ENCODE data around the gene CTLA4. TPM values are rescaled to one million over a fixed set of nuclear protein-coding genes. Genes with fewer than 3 reads are reported as not detected.

Gene CTLA4
- total RNA-seq, 2 experiments from 2014 or later = not detected

DNA sequence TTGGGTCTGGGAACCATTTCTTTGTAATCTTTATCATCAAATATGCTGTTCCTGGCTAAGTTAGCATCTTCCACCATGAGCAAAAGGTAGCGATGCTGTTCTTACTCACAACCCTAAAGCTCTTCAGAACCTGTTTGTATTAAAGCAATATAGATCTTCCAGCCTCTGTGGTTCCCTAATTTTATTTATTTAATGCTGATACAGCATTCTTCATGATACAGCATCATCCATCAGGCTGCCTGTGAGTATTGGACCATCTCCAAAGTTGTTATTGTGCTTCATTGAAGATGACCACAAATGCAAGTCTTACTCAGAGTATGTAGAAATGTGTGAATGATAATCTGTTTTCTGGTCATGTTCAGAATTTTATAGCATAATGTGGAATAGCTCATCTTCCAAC lies 40.9 kb upstream of the CTLA4 start:
- H3K9me3 ChIP-seq (ENCODE audit: low read length) = peaks cover 7% of the 10 kb centered on the region; the same call in 1 of the 2 replicates
- H3K4me2 ChIP-seq (ENCODE audit: low read length) = no peak overlapping the region
- H4K20me1 ChIP-seq (ENCODE audit: insufficient read depth, low read length) = no peaks in the 10 kb centered on the region
- no peak for DNase-seq (ENCODE audit: low spot score)
- ChIA-PET POLR2A (interaction anchor here (0.9 kb wide), 1 partner anchor 316 kb away, joined by 3 read pairs; no protein-coding TSS in a partner anchor), CTCF (ENCODE audit: unreplicated experiment) (no interaction called here)
- TF ChIP-seq, protein P1, sequence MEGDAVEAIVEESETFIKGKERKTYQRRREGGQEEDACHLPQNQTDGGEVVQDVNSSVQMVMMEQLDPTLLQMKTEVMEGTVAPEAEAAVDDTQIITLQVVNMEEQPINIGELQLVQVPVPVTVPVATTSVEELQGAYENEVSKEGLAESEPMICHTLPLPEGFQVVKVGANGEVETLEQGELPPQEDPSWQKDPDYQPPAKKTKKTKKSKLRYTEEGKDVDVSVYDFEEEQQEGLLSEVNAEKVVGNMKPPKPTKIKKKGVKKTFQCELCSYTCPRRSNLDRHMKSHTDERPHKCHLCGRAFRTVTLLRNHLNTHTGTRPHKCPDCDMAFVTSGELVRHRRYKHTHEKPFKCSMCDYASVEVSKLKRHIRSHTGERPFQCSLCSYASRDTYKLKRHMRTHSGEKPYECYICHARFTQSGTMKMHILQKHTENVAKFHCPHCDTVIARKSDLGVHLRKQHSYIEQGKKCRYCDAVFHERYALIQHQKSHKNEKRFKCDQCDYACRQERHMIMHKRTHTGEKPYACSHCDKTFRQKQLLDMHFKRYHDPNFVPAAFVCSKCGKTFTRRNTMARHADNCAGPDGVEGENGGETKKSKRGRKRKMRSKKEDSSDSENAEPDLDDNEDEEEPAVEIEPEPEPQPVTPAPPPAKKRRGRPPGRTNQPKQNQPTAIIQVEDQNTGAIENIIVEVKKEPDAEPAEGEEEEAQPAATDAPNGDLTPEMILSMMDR (conservative IDR thresholded peaks at IDR 0.05; ENCODE audit: low read length) = no peak
- TF ChIP-seq EZH2phosphoT487 (IDR thresholded peaks at IDR 0.05; ENCODE audit: borderline replicate concordance, low read depth, low read length) = no peak
- H3K9me2 ChIP-seq (ENCODE audit: insufficient read depth, low read length) = no peaks in the 10 kb centered on the region
- H3K4me3 ChIP-seq (ENCODE audit: low read depth, low read length, poor library complexity, severe bottlenecking) = no peak overlapping the region
- no peak overlapping the region for H3K27ac ChIP-seq (ENCODE audit: low read depth, low read length, poor library complexity, severe bottlenecking)
- BruUV-seq (replicated peaks) = no TSS peak
- H3K4me1 ChIP-seq (ENCODE audit: insufficient read depth, low read length, poor library complexity, severe bottlenecking) = no peaks in the 10 kb centered on the region
- H3K36me3 ChIP-seq (ENCODE audit: insufficient read depth, low read length) = no peaks in the 10 kb centered on the region
- no peak overlapping the region for H2AFZ ChIP-seq (ENCODE audit: low read length)
- intact Hi-C loops (cut with micrococcal nuclease; ENCODE audit: unreplicated experiment) = no loop called here
- H3K79me2 ChIP-seq (ENCODE audit: insufficient read depth, low read depth, low read length) = no peaks in the 10 kb centered on the region

DNA sequence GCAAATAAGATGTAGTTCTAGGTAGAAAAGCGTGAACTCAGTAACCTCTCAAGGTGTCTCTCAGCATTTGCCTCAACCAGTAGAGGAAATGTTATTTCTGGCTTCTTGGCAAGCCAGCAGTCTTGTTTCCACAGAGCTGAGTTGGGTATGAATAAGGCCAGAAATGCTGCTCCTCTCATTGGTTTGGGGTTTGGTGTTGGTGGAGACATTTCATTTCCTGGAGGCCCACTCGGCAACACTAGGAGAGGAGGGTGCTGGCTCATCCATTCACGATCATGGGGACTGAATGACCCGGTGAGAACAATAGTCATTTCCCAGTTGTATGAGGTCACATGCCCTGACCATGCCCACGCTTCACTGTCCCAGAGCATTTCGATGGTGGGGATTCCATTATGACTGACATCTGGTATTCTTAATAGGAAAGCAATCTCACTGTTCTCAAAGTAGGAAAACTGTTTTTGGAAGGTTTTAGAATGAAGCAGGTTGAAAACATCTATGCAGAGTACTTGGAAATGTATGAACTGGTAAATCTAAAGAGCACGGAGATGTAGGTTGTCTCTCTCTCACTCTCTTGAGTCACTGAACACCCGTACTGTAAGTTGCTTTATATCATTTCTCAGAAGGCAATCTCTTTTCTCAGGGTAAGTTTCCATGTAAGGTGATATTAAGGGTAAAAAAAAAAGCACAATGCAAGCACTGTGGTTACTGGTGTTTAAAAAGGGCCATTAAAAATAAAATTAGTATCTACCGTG lies 37.1 kb upstream of the CTLA4 start:
- no peaks in the 10 kb centered on the region for H4K20me1 ChIP-seq (ENCODE audit: insufficient read depth, low read length)
- no TSS peak for BruUV-seq (replicated peaks)
- H3K4me2 ChIP-seq (ENCODE audit: low read length) = no peak overlapping the region
- no peaks in the 10 kb centered on the region for H3K36me3 ChIP-seq (ENCODE audit: insufficient read depth, low read length)
- peaks cover 7% of the 10 kb centered on the region; the same call in 1 of the 2 replicates for H3K9me3 ChIP-seq (ENCODE audit: low read length)
- POLR2A ChIA-PET = interaction anchor here (1.0 kb wide), 2 partner anchors 9 to 67 kb away, joined by 4 read pairs; no protein-coding TSS in a partner anchor
- H3K27ac ChIP-seq (ENCODE audit: low read depth, low read length, poor library complexity, severe bottlenecking) = no peak overlapping the region
- H3K4me3 ChIP-seq (ENCODE audit: low read depth, low read length, poor library complexity, severe bottlenecking) = no peak overlapping the region
- no peaks in the 10 kb centered on the region for H3K9me2 ChIP-seq (ENCODE audit: insufficient read depth, low read length)
- H3K4me1 ChIP-seq (ENCODE audit: insufficient read depth, low read length, poor library complexity, severe bottlenecking) = no peaks in the 10 kb centered on the region
- 0 out of 2 replicates have a peak overlapping the region, but pooled peaks have one; percentile 4 for H2AFZ ChIP-seq (ENCODE audit: low read length)
- H3K79me2 ChIP-seq (ENCODE audit: insufficient read depth, low read depth, low read length) = no peaks in the 10 kb centered on the region
- intact Hi-C loops (cut with micrococcal nuclease; ENCODE audit: unreplicated experiment) = no loop called here
- DNase-seq (ENCODE audit: low spot score) = no peak
- TF ChIP-seq, protein P1 (conservative IDR thresholded peaks at IDR 0.05; ENCODE audit: low read length) = no peak
- no peak for TF ChIP-seq EZH2phosphoT487 (IDR thresholded peaks at IDR 0.05; ENCODE audit: borderline replicate concordance, low read depth, low read length)
- CTCF ChIA-PET (ENCODE audit: unreplicated experiment) = no interaction called here

DNA sequence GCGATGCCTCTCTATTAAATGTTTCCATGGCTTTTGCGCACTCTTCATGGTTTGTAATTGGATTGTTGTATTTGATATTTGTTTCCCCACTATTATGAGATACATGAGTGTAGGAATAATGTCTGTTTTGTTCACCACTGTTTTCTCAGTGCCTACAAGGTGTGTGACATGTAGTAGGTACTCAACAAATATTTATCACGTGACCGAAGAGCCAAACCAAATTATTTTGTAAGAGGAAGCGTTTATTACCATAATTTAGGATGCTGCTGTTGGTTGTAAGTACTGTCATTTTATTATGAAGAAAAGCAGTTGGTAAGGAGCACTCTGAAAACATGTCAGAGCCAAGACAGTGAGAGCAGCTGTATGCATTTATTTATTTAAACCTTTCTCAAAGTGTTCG lies 32.2 kb upstream of the CTLA4 start:
- no peaks in the 10 kb centered on the region for H3K79me2 ChIP-seq (ENCODE audit: insufficient read depth, low read depth, low read length)
- no peak for DNase-seq (ENCODE audit: low spot score)
- H3K4me2 ChIP-seq (ENCODE audit: low read length) = no peak overlapping the region
- H3K9me3 ChIP-seq (ENCODE audit: low read length) = no peaks in the 10 kb centered on the region
- no TSS peak for BruUV-seq (replicated peaks)
- intact Hi-C loops (cut with micrococcal nuclease; ENCODE audit: unreplicated experiment) = no loop called here
- H4K20me1 ChIP-seq (ENCODE audit: insufficient read depth, low read length) = no peaks in the 10 kb centered on the region
- no peaks in the 10 kb centered on the region for H3K36me3 ChIP-seq (ENCODE audit: insufficient read depth, low read length)
- H2AFZ ChIP-seq (ENCODE audit: low read length) = no peak overlapping the region
- ChIA-PET CTCF (ENCODE audit: unreplicated experiment) (no interaction called here), POLR2A (interaction anchor here (1.2 kb wide), 2 partner anchors 27 to 361 kb away, joined by 3 to 4 read pairs; no protein-coding TSS in a partner anchor)
- no peaks in the 10 kb centered on the region for H3K9me2 ChIP-seq (ENCODE audit: insufficient read depth, low read length)
- no peak overlapping the region for H3K27ac ChIP-seq (ENCODE audit: low read depth, low read length, poor library complexity, severe bottlenecking)
- H3K4me3 ChIP-seq (ENCODE audit: low read depth, low read length, poor library complexity, severe bottlenecking) = no peak overlapping the region
- H3K4me1 ChIP-seq (ENCODE audit: insufficient read depth, low read length, poor library complexity, severe bottlenecking) = no peaks in the 10 kb centered on the region
- TF ChIP-seq, protein P1 (conservative IDR thresholded peaks at IDR 0.05; ENCODE audit: low read length) = no peak
- no peak for TF ChIP-seq EZH2phosphoT487 (IDR thresholded peaks at IDR 0.05; ENCODE audit: borderline replicate concordance, low read depth, low read length)

Measured in OCI-LY7 (cell line).